CMK (cell line): ENCODE results near the gene SERAC1.

ENCODE experiments used
- DNase-seq: peaks from one replicate; pipeline ENCODE4 v3.0.0-alpha.2; 2010; ENCODE audit warnings: low read depth

SERAC1 gene

GRCh38 chr6:158078320-158078719, 89.7 kb downstream of the SERAC1 start:
- DNase-seq = no peak

GRCh38 chr6:158077676-158078075, 90.4 kb downstream of the SERAC1 start:
- DNase-seq = no peak

GRCh38 chr6:158076548-158076947, 91.5 kb downstream of the SERAC1 start:
- DNase-seq = no peak

GRCh38 chr6:158073776-158074175, 94.3 kb downstream of the SERAC1 start:
- no peak for DNase-seq

DNA sequence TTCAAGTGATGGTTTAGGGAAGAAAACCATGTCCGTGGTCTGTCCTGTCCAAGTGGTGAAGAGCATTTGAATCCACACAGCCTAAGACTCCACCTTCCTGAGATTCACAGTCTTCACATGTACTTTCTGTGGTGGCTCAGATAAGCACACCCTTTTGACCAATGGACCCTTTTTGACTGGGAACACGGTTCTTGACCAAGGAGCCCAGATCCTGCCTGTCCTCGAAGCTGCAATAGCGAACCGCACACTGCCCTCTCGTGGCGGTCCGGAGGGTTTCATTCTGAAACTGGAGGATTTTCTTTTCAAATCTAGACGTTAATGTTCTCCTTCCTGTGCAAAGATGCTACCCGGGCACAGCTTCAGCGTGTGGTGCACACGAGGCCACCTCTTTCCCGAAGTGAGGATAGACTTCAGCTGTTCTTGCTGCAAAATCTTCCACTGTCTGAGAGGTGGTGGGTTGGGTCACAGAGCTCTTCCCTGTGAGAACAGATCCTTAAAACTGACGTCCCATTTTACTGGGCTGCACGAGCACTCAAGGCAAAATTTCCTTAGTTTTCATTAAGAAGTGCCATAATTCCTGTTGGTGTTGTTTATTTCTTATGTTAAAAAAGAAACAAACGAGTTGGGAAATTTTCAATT, 95.9 kb downstream of the SERAC1 start:
- peak; percentile 45 for DNase-seq

- DNase-seq = peak; percentile 20
These were observed 96.7 kb downstream of the SERAC1 start for GRCh38 chr6:158071121-158072082.

- no peak for DNase-seq
These were observed 97.5 kb downstream of the SERAC1 start for GRCh38 chr6:158070513-158070912.

- no peak for DNase-seq
These were observed 98.3 kb downstream of the SERAC1 start for GRCh38 chr6:158069800-158070195.

- DNase-seq = no peak
These were observed 98.9 kb downstream of the SERAC1 start for GRCh38 chr6:158068893-158069799.

GRCh38 chr6:158068156-158068892, 99.7 kb downstream of the SERAC1 start:
- DNase-seq = no peak

DNA sequence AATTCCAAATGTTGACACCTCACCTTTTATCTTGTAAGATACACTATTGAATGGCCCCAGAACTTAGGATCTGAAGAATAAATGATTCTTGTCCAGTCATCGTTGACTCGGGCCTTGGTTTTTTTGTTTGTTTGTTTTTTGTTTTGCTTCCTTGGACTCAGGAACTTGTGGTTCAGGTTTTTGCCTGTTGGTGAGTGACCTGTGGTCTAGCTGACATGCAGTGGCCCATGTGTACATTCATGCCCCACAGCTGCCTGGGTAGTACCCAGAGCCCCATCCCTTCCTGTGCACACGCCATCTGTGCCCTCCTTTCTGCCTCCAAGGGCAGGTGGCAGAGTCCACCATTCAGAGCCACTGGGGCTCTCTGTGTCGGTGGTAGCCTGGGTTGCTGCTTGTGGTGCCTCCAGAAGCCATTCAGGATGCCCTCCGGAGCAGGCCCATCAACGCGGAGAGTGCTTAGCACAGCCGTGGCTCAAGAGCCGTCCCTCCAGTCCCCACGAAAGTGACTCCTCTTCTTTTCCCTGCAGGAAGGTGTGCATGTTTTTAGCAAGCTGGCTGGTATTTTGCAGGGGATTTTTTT, 100.5 kb downstream of the SERAC1 start:
- no peak for DNase-seq

GRCh38 chr6:158066136-158066781, 101.8 kb downstream of the SERAC1 start:
- no peak for DNase-seq

DNA sequence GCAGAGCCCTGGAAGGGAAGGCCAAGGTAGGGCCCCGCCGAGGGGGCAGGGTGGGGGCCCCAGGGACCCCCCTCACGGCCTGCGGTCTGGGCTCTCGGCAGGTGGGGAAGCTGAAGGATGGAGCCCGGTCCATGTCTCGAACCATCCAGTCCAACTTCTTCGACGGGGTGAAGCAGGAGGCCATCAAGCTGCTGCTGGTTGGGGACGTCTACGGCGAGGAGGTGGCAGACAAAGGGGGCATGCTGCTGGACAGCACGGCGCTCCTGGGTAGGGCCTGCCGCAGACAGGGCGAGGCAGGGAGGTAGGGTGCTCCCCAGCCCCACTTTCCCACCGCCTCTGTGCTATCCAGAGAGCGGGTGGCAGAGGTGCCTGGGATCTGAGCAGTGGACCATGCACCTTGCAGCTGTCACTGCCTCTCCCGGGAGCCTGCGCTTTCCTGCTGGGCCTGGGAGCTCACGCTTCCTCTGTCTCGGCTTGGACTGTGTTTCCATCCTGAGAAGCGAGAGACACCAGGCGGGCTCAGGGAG, 103.3 kb downstream of the SERAC1 start:
- DNase-seq = no peak

DNA sequence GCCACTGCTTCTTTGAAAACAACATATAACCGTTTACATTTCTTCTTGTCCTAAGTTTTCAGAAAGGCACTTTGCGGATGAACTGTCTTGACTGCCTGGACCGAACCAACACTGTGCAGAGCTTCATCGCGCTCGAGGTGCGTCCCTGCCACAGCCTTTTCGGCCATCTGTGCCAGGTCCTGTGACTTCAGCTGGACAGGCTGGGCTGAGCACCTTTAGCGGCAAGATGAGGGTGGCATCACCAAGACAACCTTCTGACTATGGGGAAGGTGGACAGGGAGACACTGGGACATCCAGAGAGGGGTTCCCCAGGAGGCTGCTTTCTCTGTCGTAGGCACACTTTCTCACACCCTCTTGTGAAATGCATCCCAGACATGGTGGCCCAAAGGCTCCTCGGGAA, 104.3 kb downstream of the SERAC1 start:
- DNase-seq = no peak

- DNase-seq = no peak
These were observed 106.2 kb downstream of the SERAC1 start for GRCh38 chr6:158061709-158062461.

DNA sequence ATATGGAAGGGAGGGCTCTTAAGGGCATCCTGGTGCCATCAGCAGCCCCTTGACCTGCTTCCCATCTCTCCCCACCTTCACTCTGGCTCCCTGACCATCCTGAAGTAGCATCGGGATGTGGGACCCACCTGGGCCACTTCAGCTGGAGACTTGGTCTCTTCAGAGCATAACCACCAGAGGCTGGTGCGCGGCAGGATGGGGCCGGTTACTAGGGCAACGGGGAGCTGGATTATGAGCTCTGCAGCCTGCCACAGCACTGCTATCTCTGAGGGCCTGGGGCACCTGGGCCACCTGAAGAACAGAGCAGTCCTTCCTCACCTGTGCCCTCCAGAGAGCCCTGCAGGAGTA, 106.7 kb downstream of the SERAC1 start:
- no peak for DNase-seq

- DNase-seq = no peak
These were observed 107.4 kb downstream of the SERAC1 start for GRCh38 chr6:158060455-158061360.
